Measurements from ENCODE around the gene TSC2. TPM values are rescaled to one million over a fixed set of nuclear protein-coding genes. Genes with fewer than 3 reads are reported as not detected.
"Not testable (repeated sequence)": the region's sequence is repeated elsewhere in the genome, so short reads cannot be mapped to it uniquely, and the experiment has no call there.

TSC2 gene
- total RNA-seq, 2 experiments from 2014 or later, result 56.6 to 63.9 TPM

- H3K27ac Mint-ChIP-seq; H3K4me1 Mint-ChIP-seq (ENCODE audit: low read depth); H3K36me3 Mint-ChIP-seq; POLR2A ChIA-PET; H3K9me3 Mint-ChIP-seq; CTCF ChIA-PET; intact Hi-C loops (cut with micrococcal nuclease); H3K27me3 Mint-ChIP-seq: not testable (repeated sequence)
- peak; percentile 23 for DNase-seq
- peak overlapping the region; percentile 66 for H3K4me3 Mint-ChIP-seq
Measured at GRCh38 chr16:2135071-2135470, 87.3 kb downstream of the TSC2 start.

- H3K27ac Mint-ChIP-seq, result peak within 1 kb of the TSS; percentile 90
- H3K4me3 Mint-ChIP-seq, result peak within 1 kb of the TSS; percentile 88
- ChIA-PET CTCF (interaction anchor here (1.1 to 1.2 kb wide), 3 partner anchors 10 to 113 kb away, joined by 4 to 5 read pairs (median 4); no protein-coding TSS in a partner anchor), POLR2A (interaction anchor here (0.7 to 1.1 kb wide), 2 partner anchors 20 to 171 kb away, joined by 3 read pairs; partner anchors contain the start of genes RPS2 and TRAF7)
- H3K27me3 Mint-ChIP-seq; H3K9me3 Mint-ChIP-seq; H3K36me3 Mint-ChIP-seq; intact Hi-C loops (cut with micrococcal nuclease); H3K4me1 Mint-ChIP-seq (ENCODE audit: low read depth): not testable (repeated sequence)
- peak; percentile 98 for DNase-seq
Measured at GRCh38 chr16:2135770-2136490, 88.1 kb downstream of the TSC2 start, which contains the start of gene PKD1. Gene PKD1 (minus strand): TSS chr16:2135898. CDS start chr16:2135689, 209 bp downstream.

Small RNA genes within 50 kb of the gene (microRNA-seq; reads per million reads assigned to microRNA genes)
- gene MIR1225 (ENCODE audit: borderline microRNAs expressed, borderline number of aligned reads, borderline replicate concordance) (not detected), gene MIR3180-5 (ENCODE audit: borderline microRNAs expressed, borderline number of aligned reads, borderline replicate concordance) (not detected), gene MIR4516 (ENCODE audit: borderline microRNAs expressed, borderline number of aligned reads, borderline replicate concordance) (not detected), gene MIR6511B1 (ENCODE audit: borderline microRNAs expressed, borderline number of aligned reads, borderline replicate concordance) (not detected)

Other genes starting within 250 kb of the TSC2 start
- 10 to 100 TPM; 45.1 to 46.2 TPM for gene HAGH, start 221.2 kb upstream of the TSC2 start, total RNA-seq
- 1 to 10 TPM; 8.5 to 8.8 TPM for gene FAHD1, start 220.8 kb upstream of the TSC2 start, total RNA-seq
- gene MEIOB, start 175.8 kb upstream of the TSC2 start, total RNA-seq, result not detected
- gene HS3ST6, start 129.6 kb upstream of the TSC2 start, total RNA-seq, result not detected
- gene MSRB1, start 104.8 kb upstream of the TSC2 start, total RNA-seq, result 10 to 100 TPM; 20.7 to 23.6 TPM
- gene RPL3L, start 93.3 kb upstream of the TSC2 start, total RNA-seq, result not detected
- 100 to 1,000 TPM; 122 to 125 TPM for gene NDUFB10, start 88.4 kb upstream of the TSC2 start, total RNA-seq
- 1,000 to 10,000 TPM; 5,123 to 5,136 TPM for gene RPS2, start 83.2 kb upstream of the TSC2 start, total RNA-seq
- not detected for gene RNF151, start 81.1 kb upstream of the TSC2 start, total RNA-seq
- 10 to 100 TPM; 45.7 to 47.3 TPM for gene TBL3, start 75.9 kb upstream of the TSC2 start, total RNA-seq
- gene NOXO1, start 66.5 kb upstream of the TSC2 start, total RNA-seq, result not detected
- 10 to 100 TPM; 34.4 to 37.5 TPM for gene GFER, start 63.8 kb upstream of the TSC2 start, total RNA-seq
- gene SYNGR3, start 58.0 kb upstream of the TSC2 start, total RNA-seq, result 10 to 100 TPM; 11.9 to 12.4 TPM
- 10 to 100 TPM; 67.2 to 67.6 TPM for gene ZNF598, start 38.2 kb upstream of the TSC2 start, total RNA-seq
- 1 to 10 TPM; 1.3 to 2.0 TPM for gene NPW, start 28.2 kb upstream of the TSC2 start, total RNA-seq
- gene NHERF2, start 21.1 kb upstream of the TSC2 start, total RNA-seq, result 1 to 10 TPM; 1.1 to 1.4 TPM
- gene NTHL1, start 151 bp upstream of the TSC2 start, total RNA-seq, result 10 to 100 TPM; 24.3 to 26.2 TPM
- 10 to 100 TPM; 56.7 to 59.4 TPM for gene PKD1, start 87.9 kb downstream of the TSC2 start, total RNA-seq
- gene RAB26, start 100.6 kb downstream of the TSC2 start, total RNA-seq, result under 1 TPM in 1 of 2 experiments, not detected in 1; 0.33 TPM
- gene TRAF7, start 107.8 kb downstream of the TSC2 start, total RNA-seq, result 10 to 100 TPM; 77.1 to 80.3 TPM
- gene CASKIN1, start 148.6 kb downstream of the TSC2 start, total RNA-seq, result under 1 TPM; 0.36 to 0.83 TPM
- gene MLST8, start 157.5 kb downstream of the TSC2 start, total RNA-seq, result 10 to 100 TPM; 49.7 to 50.4 TPM
- 1 to 10 TPM; 5.7 to 8.5 TPM for gene BRICD5, start 162.9 kb downstream of the TSC2 start, total RNA-seq
- gene PGP, start 166.9 kb downstream of the TSC2 start, total RNA-seq, result 10 to 100 TPM; 19.3 to 19.5 TPM
- gene E4F1, start 175.6 kb downstream of the TSC2 start, total RNA-seq, result 10 to 100 TPM; 19.3 to 19.6 TPM
- under 1 TPM; 0.63 to 0.67 TPM for gene DNASE1L2, start 188.5 kb downstream of the TSC2 start, total RNA-seq
- 10 to 100 TPM; 50.7 to 52.5 TPM for gene ECI1, start 203.6 kb downstream of the TSC2 start, total RNA-seq
- gene RNPS1, start 220.1 kb downstream of the TSC2 start, total RNA-seq, result 100 to 1,000 TPM; 292 to 294 TPM